Hematopoietic multipotent progenitor cell treated with erythropoietin and hydrocortisone succinate and interleukin-3 and kit ligand, for 15 days (in vitro differentiated cells): ENCODE measurements around the gene CXCL12.

Source experiments
- DNase-seq: peaks from one replicate; pipeline ENCODE4 v3.0.0-alpha.2; 2015; ENCODE audit warnings: low spot score

The CXCL12 gene

DNA sequence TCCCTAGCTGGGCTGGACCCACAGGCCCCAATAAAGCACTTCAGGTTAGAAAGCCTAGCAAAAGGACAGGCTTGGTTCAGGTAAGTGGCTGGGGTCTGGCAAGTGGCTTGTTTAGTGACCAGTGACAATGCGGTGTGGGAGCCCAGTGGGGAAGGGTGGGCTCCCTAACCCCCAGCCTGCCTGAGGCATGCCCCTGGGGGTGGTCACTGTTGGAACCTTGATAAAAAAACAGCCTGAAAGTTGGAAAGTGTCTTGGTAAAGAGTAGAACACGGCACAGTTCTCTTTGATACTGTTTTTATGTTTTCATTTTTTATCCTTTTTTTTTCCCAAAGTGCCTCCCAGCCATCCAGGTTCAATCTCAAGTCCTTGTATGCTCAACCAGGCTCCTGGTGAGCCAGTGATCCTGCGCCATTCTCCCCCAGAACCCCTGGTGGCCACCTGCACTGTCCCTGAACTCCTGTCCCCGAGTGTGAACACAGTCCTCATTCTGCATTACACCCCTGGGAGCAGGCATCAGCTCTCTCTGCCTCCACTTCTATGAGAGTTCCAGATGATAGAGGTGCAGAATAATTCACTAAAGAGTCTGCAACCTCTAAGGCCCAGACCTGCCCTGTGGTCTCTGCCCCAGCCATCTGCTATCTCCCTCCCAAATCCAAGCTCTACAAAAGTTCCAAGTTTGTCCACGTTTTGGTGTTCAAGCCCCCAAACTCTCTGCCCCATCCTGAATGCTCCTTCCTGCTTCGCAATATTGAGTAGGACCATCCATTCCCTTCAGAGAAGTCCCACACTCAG is 15.0 kb upstream of the CXCL12 start:
- no peak for DNase-seq

DNA sequence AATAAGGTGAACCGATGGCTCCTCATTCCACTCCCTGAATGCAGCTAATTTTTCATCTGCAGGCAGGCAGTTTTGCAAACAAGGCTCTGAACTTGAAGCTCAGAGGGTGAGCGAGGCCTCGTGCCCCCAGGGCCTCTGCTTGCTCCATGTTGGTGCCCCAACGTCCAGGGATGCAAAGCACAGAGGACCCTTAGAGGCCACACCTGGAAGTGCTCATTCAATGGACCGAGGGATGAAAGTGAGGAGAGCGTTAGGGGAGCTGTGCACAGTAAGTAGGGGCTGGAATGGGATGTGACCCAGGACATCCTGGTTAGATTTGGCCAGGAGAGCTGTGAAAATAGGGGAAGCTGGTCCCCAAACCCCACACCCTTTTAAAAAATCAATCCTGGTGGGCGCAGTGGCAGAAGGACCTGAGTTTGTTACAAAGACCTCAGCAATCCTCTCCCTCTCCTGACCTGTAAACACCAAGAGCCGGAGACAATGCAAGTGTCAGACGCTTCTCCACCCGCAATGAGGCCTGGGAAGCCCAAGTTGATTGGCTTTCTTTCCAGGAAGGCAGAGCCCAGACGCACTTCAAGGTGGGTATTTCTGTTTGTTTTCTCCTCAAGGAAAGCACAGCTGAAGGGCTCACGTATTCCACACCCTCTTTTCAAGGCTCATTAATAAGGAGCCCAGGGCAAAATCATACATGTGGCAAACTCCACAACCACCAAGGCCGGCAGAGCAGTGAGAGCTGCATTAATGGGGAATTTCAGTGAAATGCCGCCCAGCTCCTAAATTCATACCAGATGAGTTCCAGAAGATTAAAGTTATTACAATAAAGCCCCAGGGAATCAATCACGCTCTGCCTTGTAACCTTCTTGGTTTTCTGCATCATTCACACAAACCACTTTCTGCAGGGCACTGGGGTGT is 14.1 kb upstream of the CXCL12 start:
- no peak for DNase-seq

DNA sequence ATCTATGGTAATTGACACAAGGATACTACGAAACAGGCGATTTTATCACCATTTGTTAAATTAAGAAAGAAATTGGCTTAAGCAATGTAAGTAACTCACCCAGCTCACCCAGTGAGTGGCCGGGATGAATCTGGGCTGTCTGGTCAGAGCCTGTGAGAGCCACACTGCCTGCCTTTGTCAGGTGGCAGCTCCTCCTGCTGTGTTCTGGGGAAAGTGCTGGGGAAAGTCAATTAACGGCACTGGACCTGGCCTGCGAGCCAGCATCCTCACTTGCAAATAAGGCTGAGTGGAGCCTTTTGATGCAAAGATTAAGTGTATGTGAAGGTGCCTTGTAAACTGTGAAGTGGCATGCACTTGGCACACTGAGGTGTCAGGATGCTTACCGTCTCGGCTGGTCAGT is 13.4 kb upstream of the CXCL12 start:
- no peak for DNase-seq

DNA sequence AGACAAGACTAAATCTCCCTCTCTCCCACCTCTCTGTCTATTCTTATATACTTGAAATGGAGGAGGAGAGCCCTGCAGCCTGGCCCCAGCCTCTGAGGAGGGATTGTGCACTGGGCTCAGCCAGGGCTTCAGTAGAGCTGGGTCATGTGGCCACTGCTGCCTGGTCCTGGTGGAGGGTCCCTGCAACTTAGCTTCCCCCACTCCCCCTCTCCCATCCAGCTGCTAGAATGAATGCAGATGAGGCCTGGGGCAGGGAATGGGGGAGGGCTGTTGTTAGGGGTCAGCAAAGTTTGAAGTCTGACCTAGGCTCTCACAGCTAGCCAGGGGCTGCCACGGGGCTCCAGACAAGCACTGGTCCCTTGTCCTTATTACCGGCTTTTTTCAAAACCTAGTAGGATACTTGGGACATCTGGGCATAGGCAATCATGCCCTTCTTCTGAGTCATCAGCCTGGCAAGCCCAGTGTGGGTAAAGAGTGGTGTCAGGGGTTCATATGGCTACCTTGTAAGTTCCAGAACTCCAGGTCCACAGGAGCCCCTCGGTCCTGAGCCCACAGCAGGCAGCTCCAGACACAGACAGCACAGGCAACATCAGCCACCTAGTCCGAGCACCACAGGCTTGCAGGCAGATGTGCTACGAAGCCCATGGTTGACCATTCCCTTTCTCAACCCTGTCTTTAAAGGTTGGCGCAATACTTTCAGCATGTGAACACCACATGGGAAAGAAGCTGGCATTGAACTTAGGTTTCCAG is 12.8 kb upstream of the CXCL12 start:
- no peak for DNase-seq

DNA sequence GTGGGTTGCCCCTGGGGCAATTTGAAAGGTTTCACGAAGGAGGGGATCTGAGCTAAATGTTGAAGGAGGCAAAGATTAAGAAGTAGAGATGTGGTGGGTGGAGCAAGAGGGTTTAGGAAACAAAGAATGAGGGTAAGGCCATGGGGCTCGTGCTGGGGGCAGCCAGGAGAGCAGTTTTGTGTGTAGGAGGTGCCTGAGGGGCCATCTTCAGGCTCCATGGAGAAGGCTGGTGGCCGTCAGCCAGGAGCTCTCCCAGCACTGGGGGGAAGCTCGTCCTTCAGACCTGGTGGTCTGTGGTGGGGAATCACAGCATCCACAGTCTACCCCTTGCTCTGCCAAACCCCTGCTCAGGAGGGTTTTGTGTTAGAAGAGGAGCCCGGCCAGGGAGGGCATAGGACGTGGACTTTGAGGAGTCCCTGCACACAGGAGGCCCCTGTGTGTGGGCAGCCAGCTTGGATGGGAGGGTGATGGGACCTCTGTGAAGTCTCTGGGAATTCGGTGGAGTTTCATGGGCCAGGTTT is 11.8 kb upstream of the CXCL12 start:
- no peak for DNase-seq

DNA sequence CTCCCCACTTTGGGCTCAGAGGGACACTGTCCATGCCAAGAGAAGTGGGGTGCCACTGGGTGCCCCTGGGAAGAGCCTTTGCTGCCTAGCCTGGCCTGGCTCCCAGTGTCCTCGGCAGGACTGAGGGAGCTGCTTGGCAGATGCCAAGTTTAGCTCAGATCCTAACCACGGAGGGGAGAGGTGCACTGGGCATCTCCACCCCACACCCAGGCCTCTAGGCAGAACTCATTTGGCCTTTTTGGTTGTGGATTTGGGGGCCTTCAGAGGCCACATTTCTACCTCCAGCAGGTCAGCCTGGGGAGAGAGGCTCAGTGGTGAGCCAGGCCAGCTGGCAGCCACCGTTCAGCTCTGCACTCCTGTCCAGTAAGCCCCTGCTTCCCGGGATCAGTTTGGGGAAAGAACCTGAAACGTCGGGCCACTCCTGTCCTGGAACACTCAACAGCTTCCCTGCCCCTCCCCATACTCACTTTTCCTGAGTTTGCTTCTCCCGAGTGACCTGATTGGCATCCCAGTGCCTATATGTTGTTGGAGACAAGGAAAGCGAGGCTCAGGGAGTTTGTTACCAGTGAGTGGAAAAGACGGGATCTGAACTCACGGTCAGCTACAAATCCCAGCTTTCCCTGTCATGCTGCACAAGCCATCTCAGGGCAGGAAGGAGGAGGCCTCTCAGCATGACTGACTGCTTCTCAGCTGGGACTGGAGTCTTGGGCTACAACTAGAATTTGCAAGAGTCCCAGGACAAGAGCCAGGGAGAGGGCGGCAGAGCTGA is 11.2 kb upstream of the CXCL12 start:
- no peak for DNase-seq

DNA sequence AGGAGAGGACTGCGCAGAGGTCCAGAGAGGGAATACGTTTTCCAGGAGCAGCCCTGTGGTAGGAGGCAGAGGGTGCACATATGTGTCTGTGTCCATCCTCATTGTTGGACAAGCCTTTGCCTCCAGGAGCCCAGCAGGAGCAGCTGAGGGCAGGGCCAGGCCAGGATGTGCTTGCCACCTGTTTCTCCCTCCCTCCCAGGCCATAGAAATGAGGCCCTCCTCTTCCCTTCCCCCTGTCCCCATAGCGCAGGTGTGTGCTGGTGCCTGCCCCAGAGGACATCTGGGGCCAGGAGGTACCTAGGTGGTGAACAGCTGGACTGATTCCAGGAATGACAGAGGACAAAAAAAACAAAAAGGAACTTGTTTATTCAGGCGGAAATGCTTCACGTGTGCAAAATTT is 10.5 kb upstream of the CXCL12 start:
- no peak for DNase-seq

DNA sequence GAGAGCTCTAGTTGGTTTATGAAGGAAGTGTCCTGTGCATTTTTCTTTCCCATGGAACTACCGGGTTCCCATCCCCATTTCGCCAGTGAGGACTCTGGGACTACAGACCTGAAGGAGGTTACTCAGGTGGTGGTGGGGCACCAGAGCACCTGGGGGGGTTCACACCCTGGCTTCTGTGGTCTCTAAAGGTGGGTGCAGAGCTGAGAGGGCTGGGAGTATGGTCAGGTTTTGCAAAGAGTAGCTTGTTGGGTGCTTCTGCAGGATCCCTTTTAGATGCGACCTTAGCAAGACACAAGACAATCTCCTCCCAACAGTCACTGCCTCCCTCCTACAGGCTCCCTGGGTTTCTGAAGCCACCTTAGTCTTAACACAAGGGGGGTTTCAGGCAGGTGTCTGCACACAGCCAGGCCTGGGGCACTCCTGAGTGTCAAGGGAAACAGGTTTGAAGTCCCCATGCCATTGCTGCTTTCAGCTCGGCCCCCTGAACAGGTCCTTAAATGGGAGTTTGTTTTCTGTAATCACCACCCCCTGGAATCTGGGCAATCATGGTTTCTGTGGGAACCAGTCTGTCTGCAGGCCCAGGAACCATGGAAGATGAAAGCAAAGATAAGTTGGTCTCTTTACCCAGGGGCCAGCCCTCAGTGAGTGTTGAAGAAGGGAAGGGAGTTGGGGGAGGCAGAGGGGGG is 9.9 kb upstream of the CXCL12 start:
- no peak for DNase-seq

DNA sequence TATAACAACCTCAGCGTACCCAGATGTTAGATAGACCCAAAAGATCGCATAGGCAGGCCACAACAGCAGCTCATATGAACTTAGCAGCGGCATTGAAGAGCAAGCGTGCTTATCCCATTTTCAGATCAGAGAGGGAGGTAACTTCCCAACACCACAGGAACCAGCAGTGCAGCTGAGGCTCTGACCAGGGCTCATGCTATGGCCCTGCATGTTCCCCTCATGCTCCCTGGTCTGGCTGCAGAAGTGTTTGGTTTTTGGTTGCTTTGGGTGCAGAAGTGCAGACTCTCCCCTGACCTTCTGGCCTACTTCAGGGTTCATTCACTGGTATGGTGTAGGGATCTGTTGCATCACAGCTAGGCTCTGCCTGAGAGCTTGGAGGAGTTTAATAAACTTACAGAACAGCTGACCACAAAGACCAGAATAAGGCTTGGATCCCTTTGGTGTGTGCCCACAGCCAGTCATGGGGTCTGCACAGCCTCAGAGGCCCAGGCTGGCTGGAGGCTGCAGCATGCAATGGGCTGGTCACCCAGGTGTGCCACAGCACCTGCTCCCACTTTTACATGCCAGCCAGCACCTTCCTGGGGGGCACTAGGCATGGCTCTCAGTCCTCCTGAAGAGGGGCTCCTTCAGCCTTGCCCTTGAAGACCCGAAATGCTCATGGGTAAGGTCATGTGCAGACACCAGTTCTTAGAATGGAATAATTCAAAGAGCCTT is 9.1 kb upstream of the CXCL12 start:
- DNase-seq, result no peak

DNA sequence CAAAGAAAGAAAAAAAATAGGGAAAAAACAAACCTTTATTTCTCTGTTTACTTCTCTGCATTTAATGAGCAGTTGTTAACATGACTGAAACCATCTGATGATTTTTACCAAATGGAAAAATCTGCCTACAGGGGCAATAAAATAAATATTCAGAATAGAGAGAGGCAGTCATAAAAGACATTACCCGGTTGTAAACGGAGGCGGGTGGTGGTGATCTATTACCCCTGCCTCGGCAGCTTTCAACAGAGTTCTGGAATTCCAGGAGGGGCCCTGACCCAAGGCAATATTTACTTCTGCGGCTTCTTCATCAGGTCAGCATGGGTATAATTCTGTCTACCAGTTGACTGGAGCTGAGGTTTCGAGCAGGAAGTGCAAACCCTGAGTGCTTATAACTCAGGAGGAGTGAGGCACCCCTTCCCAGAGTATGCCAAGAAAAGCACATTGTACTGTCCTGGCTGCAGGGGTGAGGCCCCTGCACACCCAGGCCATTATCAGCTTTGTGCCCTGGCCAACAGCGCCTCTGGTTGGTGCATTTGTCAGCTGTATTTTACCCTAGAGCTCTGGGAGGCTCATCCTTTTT is 8.2 kb upstream of the CXCL12 start:
- no peak for DNase-seq

DNA sequence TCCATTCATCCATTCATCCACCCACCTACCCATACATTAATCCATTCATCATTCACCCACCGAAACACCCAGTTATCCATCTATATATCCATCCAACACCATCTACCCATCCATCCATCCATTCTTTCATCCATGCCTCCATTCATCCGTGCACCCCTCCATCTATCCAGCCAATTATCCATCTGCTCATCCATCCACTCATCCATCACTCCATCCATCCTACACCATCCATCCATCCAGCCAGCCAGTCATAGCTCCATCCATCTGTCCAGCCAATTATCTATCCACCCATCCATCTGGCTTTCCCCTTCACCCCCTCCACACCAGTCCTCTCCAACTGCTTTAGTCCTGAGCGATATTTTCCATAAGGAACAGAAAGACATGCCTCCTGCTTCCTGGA is 7.5 kb upstream of the CXCL12 start:
- DNase-seq, result no peak

DNA sequence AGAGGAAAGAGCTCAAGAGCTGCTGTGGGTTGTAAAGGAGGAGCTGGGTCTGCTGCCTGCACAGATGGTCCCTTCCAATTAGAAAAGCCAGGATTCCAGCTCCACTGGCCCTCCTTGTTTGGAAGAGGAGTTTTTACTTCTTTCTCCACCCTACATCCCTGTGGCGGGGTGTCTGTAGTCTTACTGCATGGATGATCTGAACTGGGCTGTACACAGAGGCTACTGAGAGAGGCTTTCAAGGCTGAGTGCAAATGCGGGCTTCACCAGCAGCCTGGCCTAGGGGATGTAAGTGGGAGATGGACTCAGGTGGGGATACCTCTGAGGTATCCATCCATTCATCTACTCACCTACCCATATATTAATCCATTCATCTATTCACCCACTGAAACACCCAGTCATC is 7.1 kb upstream of the CXCL12 start:
- no peak for DNase-seq

DNA sequence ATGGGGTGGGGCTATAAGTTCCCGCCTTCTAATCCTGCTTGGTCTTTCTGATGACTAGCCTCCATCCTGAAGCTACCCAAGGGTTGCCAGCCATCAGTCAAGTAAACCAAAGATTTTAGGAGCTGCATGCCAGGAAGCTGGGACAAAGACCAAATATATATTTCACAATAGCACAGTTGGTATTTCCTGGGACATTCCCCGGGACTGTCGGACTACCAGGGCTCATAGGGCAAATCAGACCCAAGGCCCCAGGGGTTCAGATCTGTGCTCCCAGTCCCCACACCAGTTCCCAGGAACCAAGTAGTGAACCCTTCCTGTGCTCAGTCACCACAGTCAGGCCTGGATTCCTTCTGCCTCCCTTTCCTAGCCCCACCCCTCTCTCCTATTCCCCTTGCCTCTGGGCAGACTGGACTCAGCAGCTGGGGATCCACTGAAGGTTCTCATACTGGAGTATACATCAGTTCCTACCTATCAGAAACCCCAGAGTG is 5.7 kb upstream of the CXCL12 start:
- no peak for DNase-seq

DNA sequence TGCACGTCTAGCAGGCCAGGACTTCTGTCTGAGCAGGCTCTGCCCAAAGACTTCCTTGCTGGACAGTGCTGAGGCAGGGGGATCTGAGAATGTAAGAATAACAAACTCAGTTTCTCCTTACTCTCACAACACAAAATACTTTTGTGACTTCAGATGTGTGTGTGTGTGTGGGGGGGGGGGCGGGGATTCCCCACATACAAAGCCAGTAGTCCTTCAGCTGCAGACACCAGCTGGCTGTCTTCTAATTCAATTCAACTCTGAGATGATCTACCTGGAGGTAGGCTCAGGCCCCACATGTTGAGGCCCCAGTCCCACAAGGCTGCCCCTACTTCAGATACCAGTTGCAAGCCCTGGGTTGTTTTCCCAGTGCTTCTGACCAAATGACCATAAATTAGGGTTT is 4.7 kb upstream of the CXCL12 start:
- DNase-seq, result no peak

DNA sequence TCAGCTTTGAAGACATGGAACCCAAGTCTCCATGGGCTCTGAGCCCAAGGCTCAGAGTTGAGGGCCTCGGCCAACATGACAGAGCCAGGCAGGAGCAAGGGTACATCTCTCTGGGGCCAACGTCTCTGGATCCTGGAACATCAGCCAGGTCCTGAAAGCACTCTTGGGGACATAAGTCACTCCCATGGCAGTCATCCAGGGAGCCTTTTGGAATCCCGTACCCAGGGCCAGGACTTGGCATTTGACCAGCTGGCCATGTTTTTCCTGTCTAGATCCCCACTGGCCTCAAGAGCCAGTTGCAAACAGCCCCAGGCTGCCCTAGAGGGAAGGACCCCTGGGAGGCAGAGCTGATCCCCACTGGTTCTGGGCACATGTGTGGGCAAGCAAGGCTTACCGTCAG is 4.3 kb upstream of the CXCL12 start:
- no peak for DNase-seq

DNA sequence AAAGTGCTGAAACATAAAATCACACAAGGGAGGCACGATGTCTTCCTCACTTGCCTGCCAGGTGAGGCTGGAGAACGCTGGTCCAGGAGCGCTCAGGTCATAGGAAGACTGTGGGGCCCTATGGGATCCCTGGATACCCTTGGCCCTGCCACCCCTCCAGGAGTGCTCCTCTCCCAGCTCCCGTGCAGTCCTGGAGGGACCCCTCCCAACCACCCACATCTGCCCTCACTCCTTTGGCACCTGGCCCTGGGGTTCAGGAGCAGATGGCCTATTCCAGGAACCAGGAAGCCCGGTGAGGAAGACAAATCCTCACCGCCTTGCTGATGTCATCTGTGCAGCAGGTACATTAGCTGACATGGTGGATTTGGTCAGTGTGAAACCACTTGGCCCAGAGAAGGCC is 3.7 kb upstream of the CXCL12 start:
- no peak for DNase-seq

DNA sequence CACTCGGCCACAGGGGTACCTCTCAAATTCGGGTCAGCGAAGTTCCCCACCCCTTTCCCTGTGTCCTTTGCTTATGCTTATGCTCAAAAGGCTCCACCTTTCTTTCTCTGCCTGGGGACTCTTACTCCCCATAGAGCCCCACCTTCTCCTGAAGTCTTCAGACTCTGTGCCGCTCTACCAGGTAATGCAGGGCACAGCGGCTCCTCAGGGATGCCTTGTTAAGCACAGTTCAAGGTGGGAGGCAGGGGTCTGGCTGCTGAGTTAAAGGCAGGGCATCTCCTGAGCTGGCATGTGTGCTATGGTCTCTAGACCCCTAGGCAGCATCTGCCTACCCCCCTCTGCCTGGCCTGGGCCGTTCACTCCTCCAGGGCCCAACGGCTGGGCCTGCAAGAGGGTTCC is 3.0 kb upstream of the CXCL12 start:
- DNase-seq, result no peak

DNA sequence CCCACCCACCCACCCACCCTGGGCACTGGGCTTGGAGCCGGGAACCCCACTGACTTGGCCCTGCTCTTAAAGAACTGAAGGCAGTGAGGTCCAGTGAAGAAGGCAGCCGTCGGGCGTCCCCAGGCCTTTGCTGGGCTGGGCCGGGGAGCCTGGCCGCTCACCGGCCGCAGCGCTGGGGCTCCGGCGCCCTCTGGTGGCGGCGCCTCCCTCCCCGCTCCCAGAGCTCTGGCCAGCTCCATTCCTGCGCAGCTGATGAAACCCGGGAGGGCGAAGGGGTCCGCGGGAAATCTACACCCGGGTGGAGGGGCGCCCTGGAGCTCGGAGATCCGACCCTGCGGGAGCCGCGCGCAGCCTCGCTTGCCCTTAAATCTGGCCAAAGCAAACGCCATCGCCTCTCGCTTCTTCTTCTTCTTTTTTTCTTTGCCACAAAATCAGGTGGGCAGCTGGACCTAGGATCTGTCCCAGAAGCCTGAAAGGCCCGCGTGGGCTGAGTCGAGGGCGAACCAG is 1.7 kb upstream of the CXCL12 start:
- peak; percentile 5 for DNase-seq

DNA sequence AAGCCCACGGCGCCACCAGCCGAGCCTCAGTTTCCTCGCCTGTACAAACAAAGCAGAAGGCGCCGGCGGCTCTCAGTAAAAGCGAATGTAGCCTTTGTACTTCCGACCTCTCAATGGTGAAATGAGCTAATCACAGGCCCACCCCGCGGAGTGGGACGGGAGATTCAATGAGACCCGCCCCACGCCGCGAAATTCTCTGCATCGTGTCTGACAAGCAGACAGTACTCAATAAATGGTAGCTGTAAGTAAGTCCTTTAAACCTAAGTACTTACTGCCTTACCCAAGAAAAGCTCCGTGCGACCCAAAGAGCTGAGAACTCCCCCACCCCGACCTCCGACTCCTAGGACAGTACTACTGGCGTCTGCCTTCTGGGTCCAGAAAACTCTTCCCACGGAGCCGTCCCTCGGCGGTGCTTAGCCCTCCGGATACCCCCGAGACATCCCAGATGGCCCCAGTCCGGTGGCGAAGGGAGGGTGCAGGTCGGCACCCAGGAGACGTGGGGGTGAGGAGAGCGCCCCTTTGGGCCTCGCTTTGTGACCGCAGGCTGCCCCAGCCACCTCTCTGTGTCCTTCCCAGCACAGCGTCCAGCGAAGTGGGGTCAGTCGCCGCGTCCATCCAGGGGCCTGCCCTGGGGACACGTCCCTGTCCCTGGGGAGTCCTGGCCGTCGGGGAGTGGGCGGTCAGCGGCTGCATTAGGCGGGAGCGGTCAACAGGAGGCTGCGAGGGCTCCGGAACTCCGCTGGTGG is 972 bp upstream of the CXCL12 start:
- DNase-seq, result no peak
